Measurements from ENCODE around the gene PTPN9. TPM values are rescaled to one million over a fixed set of nuclear protein-coding genes. Genes with fewer than 3 reads are reported as not detected.

Gene PTPN9
- polyA plus RNA-seq, 2 donors = 3.1 to 6.5 TPM

DNA sequence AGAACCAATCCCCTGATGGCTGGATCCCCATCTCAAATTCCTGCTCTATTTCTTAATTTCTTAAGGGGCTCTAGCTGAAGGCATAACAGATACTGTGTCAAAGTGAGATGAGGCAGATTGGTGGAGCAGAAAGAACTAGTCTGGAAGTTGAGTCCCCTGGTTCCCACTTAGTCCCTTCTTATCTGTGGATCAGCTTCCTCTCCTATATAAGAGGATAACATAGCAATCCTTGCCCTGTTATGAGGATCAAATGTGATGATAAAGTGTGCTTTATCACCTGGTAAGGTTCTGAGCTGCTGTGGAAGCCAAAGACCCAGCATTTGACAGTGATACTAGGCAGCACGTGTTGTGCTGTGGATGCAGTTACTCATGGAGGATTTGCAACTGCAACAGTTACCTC is 119.5 kb downstream of the PTPN9 start:
- Histone ChIP-seq H3K27me3 (ENCODE audit: control insufficient read depth in 1 of 2, insufficient read depth in 2 of 2, low read length in 2 of 2) (no peaks in the 10 kb centered on the region), H3K36me3 (ENCODE audit: control insufficient read depth in 2 of 2, insufficient read depth in 2 of 2, low read length in 1 of 2) (peaks cover 0 to 3% of the 10 kb centered on the region in 2 donors), H3K27ac (ENCODE audit: low read depth in 2 of 2, low read length in 1 of 2) (no peak overlapping the region), H3K9me3 (ENCODE audit: control insufficient read depth in 2 of 2, insufficient read depth in 1 of 2, low read depth in 1 of 2, low read length in 1 of 2) (no peaks in the 10 kb centered on the region), H3K4me3 (ENCODE audit: low read depth in 1 of 2, low read length in 2 of 2) (no peak overlapping the region), H3K4me1 (ENCODE audit: control insufficient read depth in 2 of 2, insufficient read depth in 2 of 2, low read length in 1 of 2) (no peaks in the 10 kb centered on the region)
- 61 to 71% methylated on average over 1 of the region's 1 CpG for WGBS, 2 donors

GRCh38 chr15:75456710-75457109 is 122.4 kb downstream of the PTPN9 start:
- Histone ChIP-seq H3K27ac (ENCODE audit: low read depth in 2 of 2, low read length in 1 of 2) (no peak overlapping the region), H3K36me3 (ENCODE audit: control insufficient read depth in 2 of 2, insufficient read depth in 2 of 2, low read length in 1 of 2) (peaks cover 0 to 3% of the 10 kb centered on the region in 2 donors), H3K4me1 (ENCODE audit: control insufficient read depth in 2 of 2, insufficient read depth in 2 of 2, low read length in 1 of 2) (peaks cover 0 to 6% of the 10 kb centered on the region in 2 donors), H3K4me3 (ENCODE audit: low read depth in 1 of 2, low read length in 2 of 2) (peak overlapping the region in 1 of 2 donors; percentile 83), H3K27me3 (ENCODE audit: control insufficient read depth in 1 of 2, insufficient read depth in 2 of 2, low read length in 2 of 2) (no peaks in the 10 kb centered on the region), H3K9me3 (ENCODE audit: control insufficient read depth in 2 of 2, insufficient read depth in 1 of 2, low read depth in 1 of 2, low read length in 1 of 2) (no peaks in the 10 kb centered on the region)
- WGBS, 2 donors = 63% methylated on average over 6 of the region's 6 CpGs

GRCh38 chr15:75455982-75456531 is 123.1 kb downstream of the PTPN9 start:
- 2 to 3% methylated on average over 24 of the region's 24 CpGs for WGBS, 2 donors
- Histone ChIP-seq H3K4me1 (ENCODE audit: control insufficient read depth in 2 of 2, insufficient read depth in 2 of 2, low read length in 1 of 2) (peaks cover 0 to 6% of the 10 kb centered on the region in 2 donors), H3K27ac (ENCODE audit: low read depth in 2 of 2, low read length in 1 of 2) (peak overlapping the region; percentile 96 to 97), H3K36me3 (ENCODE audit: control insufficient read depth in 2 of 2, insufficient read depth in 2 of 2, low read length in 1 of 2) (peaks cover 0 to 3% of the 10 kb centered on the region in 2 donors), H3K27me3 (ENCODE audit: control insufficient read depth in 1 of 2, insufficient read depth in 2 of 2, low read length in 2 of 2) (no peaks in the 10 kb centered on the region), H3K4me3 (ENCODE audit: low read depth in 1 of 2, low read length in 2 of 2) (peak overlapping the region; percentile 83), H3K9me3 (ENCODE audit: control insufficient read depth in 2 of 2, insufficient read depth in 1 of 2, low read depth in 1 of 2, low read length in 1 of 2) (no peaks in the 10 kb centered on the region)

GRCh38 chr15:75455424-75455981 is 123.6 kb downstream of the PTPN9 start:
- peak overlapping the region; percentile 96 to 97 for H3K27ac ChIP-seq (ENCODE audit: low read depth in 2 of 2, low read length in 1 of 2)
- H3K27me3 ChIP-seq (ENCODE audit: control insufficient read depth in 1 of 2, insufficient read depth in 2 of 2, low read length in 2 of 2) = no peaks in the 10 kb centered on the region
- H3K4me1 ChIP-seq (ENCODE audit: control insufficient read depth in 2 of 2, insufficient read depth in 2 of 2, low read length in 1 of 2) = peaks cover 0 to 6% of the 10 kb centered on the region in 2 donors
- H3K36me3 ChIP-seq (ENCODE audit: control insufficient read depth in 2 of 2, insufficient read depth in 2 of 2, low read length in 1 of 2) = peaks cover 0 to 3% of the 10 kb centered on the region in 2 donors
- H3K9me3 ChIP-seq (ENCODE audit: control insufficient read depth in 2 of 2, insufficient read depth in 1 of 2, low read depth in 1 of 2, low read length in 1 of 2) = no peaks in the 10 kb centered on the region
- peak overlapping the region; percentile 83 for H3K4me3 ChIP-seq (ENCODE audit: low read depth in 1 of 2, low read length in 2 of 2)
- WGBS, 2 donors = 0% methylated on average over 47 to 48 of the region's 48 CpGs

DNA sequence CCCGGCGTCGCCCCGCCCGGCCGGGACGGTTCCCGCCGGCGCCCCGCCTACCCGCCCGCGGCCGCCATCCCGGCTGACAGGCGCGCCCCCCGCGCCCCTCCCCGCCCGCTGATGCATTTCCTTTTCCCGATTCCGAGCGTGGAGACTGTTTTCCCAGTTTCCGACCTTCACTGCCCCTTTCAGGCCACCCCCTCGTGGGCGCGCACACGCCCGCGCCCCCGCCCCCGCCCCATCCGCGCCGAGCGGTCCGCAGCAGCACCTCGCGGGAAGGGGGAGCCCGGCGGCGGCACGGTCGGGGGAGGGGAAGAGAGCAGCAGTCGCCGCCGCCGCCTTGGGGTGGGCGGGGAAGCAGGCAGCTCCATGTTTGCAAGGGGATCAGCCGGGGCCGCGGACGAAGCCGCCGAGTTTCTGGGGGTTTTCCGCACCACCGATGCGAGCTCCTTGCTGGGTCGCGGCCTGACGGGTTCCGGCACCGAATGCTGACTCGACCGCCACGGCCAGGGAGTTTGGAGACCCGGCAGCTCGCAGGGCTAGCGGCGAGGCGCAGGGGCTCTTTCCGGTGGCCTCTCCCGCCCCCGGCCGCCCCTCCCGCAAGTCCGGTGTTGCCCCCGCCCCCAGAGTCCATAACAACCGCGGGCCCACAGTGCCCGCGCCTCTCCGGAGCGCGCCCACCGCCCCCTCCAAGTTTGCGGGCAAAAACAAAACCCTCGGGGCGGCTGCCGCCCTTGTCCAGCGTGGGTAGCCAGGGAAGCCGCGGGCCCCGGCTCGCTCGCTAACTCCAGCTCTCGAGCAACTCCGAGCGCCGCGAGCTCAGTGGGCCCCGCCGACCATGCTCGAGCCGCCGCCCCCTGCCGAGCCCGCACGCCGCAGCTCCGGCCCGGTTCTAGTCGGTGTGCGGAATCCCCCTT is 124.4 kb downstream of the PTPN9 start:
- H3K9me3 ChIP-seq (ENCODE audit: control insufficient read depth in 2 of 2, insufficient read depth in 1 of 2, low read depth in 1 of 2, low read length in 1 of 2) = no peaks in the 10 kb centered on the region
- H3K27ac ChIP-seq (ENCODE audit: low read depth in 2 of 2, low read length in 1 of 2) = peak overlapping the region; percentile 96 to 97
- 1% methylated on average over 79 to 116 of the region's 116 CpGs for WGBS, 2 donors
- peak overlapping the region; percentile 83 for H3K4me3 ChIP-seq (ENCODE audit: low read depth in 1 of 2, low read length in 2 of 2)
- no peaks in the 10 kb centered on the region for H3K27me3 ChIP-seq (ENCODE audit: control insufficient read depth in 1 of 2, insufficient read depth in 2 of 2, low read length in 2 of 2)
- H3K36me3 ChIP-seq (ENCODE audit: control insufficient read depth in 2 of 2, insufficient read depth in 2 of 2, low read length in 1 of 2) = peaks cover 0 to 1% of the 10 kb centered on the region in 2 donors
- H3K4me1 ChIP-seq (ENCODE audit: control insufficient read depth in 2 of 2, insufficient read depth in 2 of 2, low read length in 1 of 2) = peaks cover 0 to 6% of the 10 kb centered on the region in 2 donors

DNA sequence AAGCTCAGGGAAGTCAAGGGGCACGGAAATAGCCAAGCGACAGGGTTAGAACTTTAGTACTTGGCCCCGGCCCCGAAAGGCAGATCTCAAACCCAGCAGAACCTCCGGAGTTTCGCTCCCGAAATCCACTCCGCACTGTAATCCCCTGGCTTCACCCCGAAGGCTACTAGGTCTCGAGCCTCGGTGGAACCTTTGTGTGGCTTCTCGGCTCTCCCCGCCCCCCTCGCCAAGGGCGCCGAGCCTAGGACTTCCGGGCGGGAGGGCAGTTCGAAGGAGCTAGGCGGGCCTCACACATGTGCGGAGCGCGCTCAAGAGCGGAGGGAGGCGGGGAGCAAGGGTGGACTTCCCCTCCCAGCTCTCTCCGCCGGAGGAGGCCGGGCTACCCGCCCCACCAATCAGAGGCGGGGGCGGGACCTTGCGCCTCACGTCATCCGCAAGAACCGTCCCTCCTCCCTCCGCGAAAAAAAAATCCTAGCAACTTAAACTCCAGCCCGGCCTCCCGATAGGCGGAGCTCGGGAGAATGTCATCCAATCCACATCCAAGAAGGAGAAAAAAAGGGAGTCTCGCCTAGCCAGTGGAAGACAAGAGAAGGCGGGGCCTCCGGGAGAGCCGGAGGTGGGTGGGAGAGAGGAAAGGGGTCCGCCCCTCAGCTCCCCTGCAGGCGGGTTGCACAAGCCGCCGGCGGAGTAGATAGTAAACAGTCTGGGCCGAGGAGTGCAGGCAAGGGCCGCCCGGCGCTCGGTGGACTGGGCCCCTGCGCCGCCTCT is 125.2 kb downstream of the PTPN9 start:
- Histone ChIP-seq H3K27me3 (ENCODE audit: control insufficient read depth in 1 of 2, insufficient read depth in 2 of 2, low read length in 2 of 2) (no peaks in the 10 kb centered on the region), H3K27ac (ENCODE audit: low read depth in 2 of 2, low read length in 1 of 2) (peak overlapping the region; percentile 98 to 100), H3K4me1 (ENCODE audit: control insufficient read depth in 2 of 2, insufficient read depth in 2 of 2, low read length in 1 of 2) (peaks cover 0 to 6% of the 10 kb centered on the region in 2 donors), H3K36me3 (ENCODE audit: control insufficient read depth in 2 of 2, insufficient read depth in 2 of 2, low read length in 1 of 2) (no peaks in the 10 kb centered on the region), H3K9me3 (ENCODE audit: control insufficient read depth in 2 of 2, insufficient read depth in 1 of 2, low read depth in 1 of 2, low read length in 1 of 2) (no peaks in the 10 kb centered on the region), H3K4me3 (ENCODE audit: low read depth in 1 of 2, low read length in 2 of 2) (peak overlapping the region; percentile 83)
- WGBS, 2 donors = 0 to 1% methylated on average over 50 to 57 of the region's 57 CpGs

DNA sequence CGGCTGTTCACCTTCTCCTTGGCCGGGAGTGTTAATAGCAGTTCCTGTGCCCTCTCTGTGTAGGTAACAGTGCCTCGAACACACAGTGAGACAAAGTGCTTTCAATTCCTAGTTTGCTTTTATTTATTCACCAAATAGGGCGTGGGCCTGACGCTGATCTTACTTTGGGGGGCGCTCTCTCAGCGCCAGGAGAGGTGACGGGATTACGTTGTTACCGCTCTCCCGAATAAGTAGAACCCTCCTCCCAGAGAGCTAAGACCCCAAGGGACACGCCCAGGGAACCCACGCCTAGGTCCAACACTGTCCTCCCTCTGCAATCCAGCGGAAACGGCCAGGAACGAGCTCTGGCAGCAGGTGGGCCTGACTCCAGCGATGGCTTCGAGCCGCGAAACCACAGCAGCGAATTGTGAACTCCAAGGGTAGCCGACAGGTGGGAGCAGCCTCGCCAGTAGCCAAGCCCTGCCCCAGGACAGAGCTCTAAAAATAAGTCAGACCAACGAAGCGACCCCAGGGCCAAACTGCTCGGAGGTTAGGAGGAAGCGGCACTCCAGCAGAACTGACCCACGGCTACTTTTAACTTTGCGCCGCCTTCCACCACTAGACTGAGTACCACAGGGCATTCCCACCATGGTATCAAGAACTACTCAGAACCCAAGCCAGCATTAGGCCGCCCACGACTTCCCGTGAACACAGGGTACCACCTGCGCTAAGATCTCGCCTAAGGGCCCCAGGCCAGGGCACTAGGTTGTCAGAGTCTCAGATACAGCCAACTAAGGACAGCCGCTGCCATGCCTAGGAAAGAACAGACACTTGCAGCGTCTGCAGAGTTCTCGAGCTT is 126.0 kb downstream of the PTPN9 start:
- Histone ChIP-seq H3K9me3 (ENCODE audit: control insufficient read depth in 2 of 2, insufficient read depth in 1 of 2, low read depth in 1 of 2, low read length in 1 of 2) (no peaks in the 10 kb centered on the region), H3K4me3 (ENCODE audit: low read depth in 1 of 2, low read length in 2 of 2) (peak overlapping the region; percentile 54 to 63), H3K27me3 (ENCODE audit: control insufficient read depth in 1 of 2, insufficient read depth in 2 of 2, low read length in 2 of 2) (no peaks in the 10 kb centered on the region), H3K4me1 (ENCODE audit: control insufficient read depth in 2 of 2, insufficient read depth in 2 of 2, low read length in 1 of 2) (peaks cover 0 to 6% of the 10 kb centered on the region in 2 donors), H3K27ac (ENCODE audit: low read depth in 2 of 2, low read length in 1 of 2) (peak overlapping the region; percentile 98 to 100), H3K36me3 (ENCODE audit: control insufficient read depth in 2 of 2, insufficient read depth in 2 of 2, low read length in 1 of 2) (no peaks in the 10 kb centered on the region)
- whole genome bisulfite sequencing, 2 donors = 1% methylated on average over 38 of the region's 38 CpGs

- H3K4me1 ChIP-seq (ENCODE audit: control insufficient read depth in 2 of 2, insufficient read depth in 2 of 2, low read length in 1 of 2) = peaks cover 0 to 6% of the 10 kb centered on the region in 2 donors
- no peaks in the 10 kb centered on the region for H3K36me3 ChIP-seq (ENCODE audit: control insufficient read depth in 2 of 2, insufficient read depth in 2 of 2, low read length in 1 of 2)
- H3K9me3 ChIP-seq (ENCODE audit: control insufficient read depth in 2 of 2, insufficient read depth in 1 of 2, low read depth in 1 of 2, low read length in 1 of 2) = no peaks in the 10 kb centered on the region
- peak overlapping the region; percentile 54 to 63 for H3K4me3 ChIP-seq (ENCODE audit: low read depth in 1 of 2, low read length in 2 of 2)
- H3K27ac ChIP-seq (ENCODE audit: low read depth in 2 of 2, low read length in 1 of 2) = peak overlapping the region; percentile 98 to 100
- no peaks in the 10 kb centered on the region for H3K27me3 ChIP-seq (ENCODE audit: control insufficient read depth in 1 of 2, insufficient read depth in 2 of 2, low read length in 2 of 2)
- WGBS, 2 donors = 1% methylated on average over 16 of the region's 16 CpGs
These were observed 126.7 kb downstream of the PTPN9 start for GRCh38 chr15:75452364-75452864.

Measured in esophagus (tissue), 2 donors.